ENCODE measurements around the gene AMELY. TPM values are rescaled to one million over a fixed set of nuclear protein-coding genes. Genes with fewer than 3 reads are reported as not detected.
"Not testable (repeated sequence)": the region's sequence is repeated elsewhere in the genome, so short reads cannot be mapped to it uniquely, and the experiment has no call there.

Gene AMELY
- total RNA-seq, 1 experiment from 2014 or later, result not detected

DNA sequence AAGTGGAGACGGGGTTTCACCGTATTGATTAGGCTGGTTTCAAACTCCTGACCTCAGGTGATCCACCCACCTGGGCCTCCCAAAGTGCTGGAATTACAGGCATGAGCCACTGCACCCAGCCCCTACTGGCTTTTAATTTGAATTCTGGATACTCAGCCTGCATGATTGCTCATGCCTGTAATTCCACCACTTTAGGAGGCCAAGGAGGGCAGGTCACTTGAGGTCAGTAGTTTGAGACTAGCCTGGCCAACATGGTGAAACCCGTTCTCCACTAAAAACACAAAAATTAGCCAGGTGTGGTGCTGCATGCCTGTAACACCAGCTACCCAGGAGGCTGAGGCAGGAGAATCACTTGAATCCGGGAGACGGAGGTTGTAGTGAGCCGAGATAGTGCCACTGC, 3.5 kb downstream of the AMELY start:
- H3K4me1 ChIP-seq (replicated peaks); H3K27ac ChIP-seq; H3K36me3 ChIP-seq; H3K27me3 ChIP-seq (replicated peaks); H3K4me3 ChIP-seq; DNase-seq (ENCODE audit: low read depth in 1 of 2, low spot score in 2 of 2); H3K9me3 ChIP-seq (replicated peaks): not testable (repeated sequence)

GRCh38 chrY:6907591-6907990, 4.0 kb downstream of the AMELY start:
- DNase-seq (ENCODE audit: low read depth in 1 of 2, low spot score in 2 of 2), result no peak
- 0 out of 2 replicates have a peak, but pooled peaks cover 9% of the 10 kb centered on the region for H3K27me3 ChIP-seq (replicated peaks)
- no peaks in the 10 kb centered on the region for H3K36me3 ChIP-seq
- no peaks in the 10 kb centered on the region for H3K9me3 ChIP-seq (replicated peaks)
- H3K27ac ChIP-seq, result no peak overlapping the region
- H3K4me3 ChIP-seq, result no peak overlapping the region
- H3K4me1 ChIP-seq (replicated peaks), result no peaks in the 10 kb centered on the region

DNA sequence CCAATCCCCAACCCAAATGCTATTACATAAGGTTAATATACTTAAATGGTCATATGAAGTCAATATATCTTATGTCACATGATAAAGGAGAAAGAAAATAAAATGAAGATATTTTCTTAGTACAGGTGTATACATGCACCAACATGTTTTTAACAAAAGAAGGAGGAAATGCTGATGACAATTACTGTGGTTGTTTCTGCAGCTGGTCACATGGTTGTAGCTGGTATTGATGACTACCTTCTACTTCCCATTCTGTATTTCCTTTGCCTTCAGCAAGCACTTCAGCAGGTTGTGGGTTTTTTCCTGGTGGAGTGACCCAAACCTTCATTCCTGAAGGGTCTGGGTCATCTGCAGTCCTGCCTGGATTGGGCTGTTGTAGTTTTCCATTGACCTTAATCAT, 9.4 kb downstream of the AMELY start:
- H3K27me3 ChIP-seq (replicated peaks); H3K4me3 ChIP-seq; H3K27ac ChIP-seq; DNase-seq (ENCODE audit: low read depth in 1 of 2, low spot score in 2 of 2); H3K9me3 ChIP-seq (replicated peaks); H3K4me1 ChIP-seq (replicated peaks); H3K36me3 ChIP-seq: not testable (repeated sequence)

DNA sequence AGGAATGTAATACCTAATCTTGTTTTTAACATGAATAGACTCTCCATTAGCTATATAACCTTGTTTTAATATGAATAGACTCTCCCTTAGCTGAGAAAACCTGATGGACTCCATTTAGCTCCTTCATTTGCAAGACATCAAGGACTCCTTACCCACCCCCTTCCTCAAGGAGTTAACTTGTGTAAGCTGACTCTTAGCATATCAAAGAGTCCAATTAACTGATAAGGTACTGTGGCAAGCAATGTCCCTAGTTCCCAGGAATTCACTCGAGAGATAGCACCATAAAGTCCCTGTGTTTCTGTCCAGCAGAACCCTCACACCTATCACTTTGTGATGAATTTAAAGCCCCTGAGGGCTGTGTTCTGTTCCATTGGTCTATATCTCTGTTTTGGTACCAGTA, 16.3 kb downstream of the AMELY start:
- Histone ChIP-seq H3K27ac (no peak overlapping the region), H3K4me3 (no peak overlapping the region), H3K4me1 (replicated peaks) (no peaks in the 10 kb centered on the region), H3K27me3 (replicated peaks) (no peaks in the 10 kb centered on the region), H3K9me3 (replicated peaks) (no peaks in the 10 kb centered on the region), H3K36me3 (no peaks in the 10 kb centered on the region)
- no peak for DNase-seq (ENCODE audit: low read depth in 1 of 2, low spot score in 2 of 2)

DNA sequence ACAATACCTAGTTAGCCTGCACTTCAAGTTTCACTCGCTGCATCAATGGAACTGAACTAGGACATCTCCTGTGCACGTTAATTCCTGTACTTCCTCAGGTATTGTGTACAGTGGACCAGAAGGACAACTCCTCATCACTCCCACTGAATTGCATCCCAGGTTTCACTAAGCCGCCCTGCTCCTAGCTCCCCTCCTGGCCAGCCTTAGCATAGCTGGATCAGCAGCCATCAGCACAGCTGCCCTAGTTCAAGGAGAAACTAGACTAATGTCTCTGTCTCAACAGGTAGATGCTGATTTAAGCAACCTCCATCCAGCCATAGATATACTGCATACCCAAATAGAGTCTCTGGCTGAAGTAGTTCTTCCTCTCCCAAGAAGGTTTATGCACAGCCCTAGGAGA, 17.1 kb downstream of the AMELY start:
- Histone ChIP-seq H3K4me3 (no peak overlapping the region), H3K27ac (no peak overlapping the region), H3K9me3 (replicated peaks) (no peaks in the 10 kb centered on the region), H3K36me3 (no peaks in the 10 kb centered on the region), H3K27me3 (replicated peaks) (no peaks in the 10 kb centered on the region), H3K4me1 (replicated peaks) (no peaks in the 10 kb centered on the region)
- DNase-seq (ENCODE audit: low read depth in 1 of 2, low spot score in 2 of 2), result no peak

DNA sequence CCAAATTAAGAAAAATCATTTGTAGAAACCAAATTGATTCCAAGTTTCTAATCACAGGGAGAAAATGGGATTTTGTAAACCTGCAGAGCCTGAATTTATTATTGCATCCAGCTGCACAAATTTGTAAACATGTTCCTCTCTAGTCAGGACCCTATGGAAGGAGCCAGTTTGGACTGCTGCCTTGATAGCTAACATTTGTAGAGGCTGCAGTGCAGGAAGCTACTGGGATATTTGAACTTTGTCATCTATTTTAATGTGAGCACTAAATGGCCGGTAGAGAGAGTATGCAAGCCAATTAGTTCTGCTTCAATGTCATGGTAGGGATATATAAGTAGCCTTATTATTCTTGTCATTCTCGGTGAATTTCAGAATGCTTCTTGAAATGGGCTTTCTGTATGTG, 62.2 kb downstream of the AMELY start:
- Histone ChIP-seq H3K27ac (no peak overlapping the region), H3K4me1 (replicated peaks) (no peaks in the 10 kb centered on the region), H3K9me3 (replicated peaks) (no peaks in the 10 kb centered on the region), H3K36me3 (no peaks in the 10 kb centered on the region), H3K4me3 (no peak overlapping the region), H3K27me3 (replicated peaks) (no peaks in the 10 kb centered on the region)
- no peak for DNase-seq (ENCODE audit: low read depth in 1 of 2, low spot score in 2 of 2)

DNA sequence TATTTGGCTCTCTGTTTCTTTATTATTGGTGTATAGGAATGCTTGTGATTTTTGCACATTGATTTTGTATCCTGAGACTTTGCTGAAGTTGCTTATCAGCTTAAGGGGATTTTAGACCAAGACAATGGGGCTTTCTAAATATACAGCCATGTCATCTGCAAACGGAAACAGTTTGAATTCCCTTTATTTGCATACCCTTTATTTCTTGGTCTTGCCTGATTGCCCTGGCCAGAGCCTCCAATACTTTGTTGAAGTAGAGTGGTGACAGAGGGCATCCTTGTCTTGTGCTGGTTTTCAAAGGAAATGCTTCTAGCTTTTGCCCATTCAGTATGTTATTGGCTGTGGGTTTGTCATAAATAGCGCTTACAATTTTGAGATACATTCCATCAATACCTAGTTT, 68.9 kb downstream of the AMELY start:
- not testable (repeated sequence) for H3K4me3 ChIP-seq; DNase-seq (ENCODE audit: low read depth in 1 of 2, low spot score in 2 of 2); H3K9me3 ChIP-seq (replicated peaks); H3K36me3 ChIP-seq; H3K27ac ChIP-seq; H3K4me1 ChIP-seq (replicated peaks); H3K27me3 ChIP-seq (replicated peaks)

Other genes with a start within 250 kb of the AMELY start
- not detected in 2 replicates for gene TBL1Y, start 1.1 kb downstream of the AMELY start, total RNA-seq (2014; rRNA removed; shearing (Covaris generic))

Data from SJSA1 (cell line).